Measurements from ENCODE around the gene KPNA1.
A peak's percentile ranks its signal among the peaks of the same experiment; 100 is the strongest.

KPNA1 gene

GRCh38 chr3:122546151-122546550 lies 31.4 kb upstream of the KPNA1 start:
- no peak for DNase-seq
- Mint-ChIP-seq H3K36me3 (peaks cover 63% of the 10 kb centered on the region), H3K27me3 (no peaks in the 10 kb centered on the region), H3K4me1 (no peaks in the 10 kb centered on the region), H3K9me3 (no peaks in the 10 kb centered on the region), H3K4me3 (no peak overlapping the region), H3K27ac (no peak overlapping the region)
- CTCF ChIA-PET, result no interaction called here

- Mint-ChIP-seq H3K4me3 (no peak overlapping the region), H3K4me1 (peaks cover 26% of the 10 kb centered on the region), H3K9me3 (no peaks in the 10 kb centered on the region), H3K27ac (no peak overlapping the region), H3K27me3 (no peaks in the 10 kb centered on the region), H3K36me3 (peaks cover 66% of the 10 kb centered on the region)
- no peak for DNase-seq
- CTCF ChIA-PET, result interaction anchor here (0.6 kb wide), 1 partner anchor 42 kb away, joined by 3 read pairs; no protein-coding TSS in a partner anchor
Observed at GRCh38 chr3:122538956-122539490, 24.3 kb upstream of the KPNA1 start.

- CTCF ChIA-PET, result interaction anchor here (1.0 to 2.0 kb wide), 2 partner anchors 78 to 143 kb away, joined by 3 to 7 read pairs; no protein-coding TSS in a partner anchor
- no peaks in the 10 kb centered on the region for H3K9me3 Mint-ChIP-seq
- no peak overlapping the region for H3K4me3 Mint-ChIP-seq
- H3K36me3 Mint-ChIP-seq, result peaks cover 73% of the 10 kb centered on the region
- H3K27ac Mint-ChIP-seq, result no peak overlapping the region
- DNase-seq, result no peak
- H3K27me3 Mint-ChIP-seq, result no peaks in the 10 kb centered on the region
- H3K4me1 Mint-ChIP-seq, result peaks cover 34% of the 10 kb centered on the region
Observed at GRCh38 chr3:122536632-122537001, 21.9 kb upstream of the KPNA1 start.

- no peaks in the 10 kb centered on the region for H3K9me3 Mint-ChIP-seq
- H3K36me3 Mint-ChIP-seq, result peaks cover 72% of the 10 kb centered on the region
- no peak overlapping the region for H3K27ac Mint-ChIP-seq
- CTCF ChIA-PET, result interaction anchor here (1.0 to 2.0 kb wide), 2 partner anchors 78 to 143 kb away, joined by 3 to 7 read pairs; no protein-coding TSS in a partner anchor
- H3K27me3 Mint-ChIP-seq, result no peaks in the 10 kb centered on the region
- H3K4me1 Mint-ChIP-seq, result peaks cover 34% of the 10 kb centered on the region
- DNase-seq, result no peak
- no peak overlapping the region for H3K4me3 Mint-ChIP-seq
Observed at GRCh38 chr3:122535964-122536631, 21.4 kb upstream of the KPNA1 start.

- Mint-ChIP-seq H3K9me3 (no peaks in the 10 kb centered on the region), H3K4me3 (no peak overlapping the region), H3K27ac (peak overlapping the region; percentile 25), H3K36me3 (peaks cover 70% of the 10 kb centered on the region), H3K27me3 (no peaks in the 10 kb centered on the region), H3K4me1 (peaks cover 25% of the 10 kb centered on the region)
- CTCF ChIA-PET, result interaction anchor here (0.9 to 1.1 kb wide), 2 partner anchors 89 to 145 kb away, joined by 3 to 4 read pairs; no protein-coding TSS in a partner anchor
- no peak for DNase-seq
Observed at GRCh38 chr3:122533931-122534334, 19.2 kb upstream of the KPNA1 start.

GRCh38 chr3:122533480-122533879 lies 18.7 kb upstream of the KPNA1 start:
- no peaks in the 10 kb centered on the region for H3K9me3 Mint-ChIP-seq
- CTCF ChIA-PET, result interaction anchor here (1.1 kb wide), 1 partner anchor 89 kb away, joined by 3 read pairs; no protein-coding TSS in a partner anchor
- peaks cover 25% of the 10 kb centered on the region for H3K4me1 Mint-ChIP-seq
- H3K27ac Mint-ChIP-seq, result peak overlapping the region; percentile 25
- H3K36me3 Mint-ChIP-seq, result peaks cover 69% of the 10 kb centered on the region
- H3K27me3 Mint-ChIP-seq, result no peaks in the 10 kb centered on the region
- no peak for DNase-seq
- no peak overlapping the region for H3K4me3 Mint-ChIP-seq

GRCh38 chr3:122530164-122530563 lies 15.4 kb upstream of the KPNA1 start:
- DNase-seq, result no peak
- Mint-ChIP-seq H3K4me3 (no peak overlapping the region), H3K27me3 (no peaks in the 10 kb centered on the region), H3K27ac (no peak overlapping the region), H3K9me3 (no peaks in the 10 kb centered on the region), H3K4me1 (peaks cover 12% of the 10 kb centered on the region), H3K36me3 (peaks cover 60% of the 10 kb centered on the region)
- CTCF ChIA-PET, result no interaction called here

GRCh38 chr3:122523317-122523716 lies 8.6 kb upstream of the KPNA1 start:
- Mint-ChIP-seq H3K4me1 (no peaks in the 10 kb centered on the region), H3K27ac (no peak overlapping the region), H3K9me3 (no peaks in the 10 kb centered on the region), H3K36me3 (peaks cover 16% of the 10 kb centered on the region), H3K27me3 (no peaks in the 10 kb centered on the region), H3K4me3 (no peak overlapping the region)
- CTCF ChIA-PET, result interaction anchor here (0.7 to 1.3 kb wide), 2 partner anchors 63 to 437 kb away, joined by 3 to 4 read pairs; no protein-coding TSS in a partner anchor
- DNase-seq, result no peak

GRCh38 chr3:122520861-122521260 lies 6.1 kb upstream of the KPNA1 start:
- no peak overlapping the region for H3K4me3 Mint-ChIP-seq
- H3K36me3 Mint-ChIP-seq, result peaks cover 1% of the 10 kb centered on the region
- peaks cover 6% of the 10 kb centered on the region for H3K27me3 Mint-ChIP-seq
- H3K4me1 Mint-ChIP-seq, result peaks cover 1% of the 10 kb centered on the region
- no peak overlapping the region for H3K27ac Mint-ChIP-seq
- no peaks in the 10 kb centered on the region for H3K9me3 Mint-ChIP-seq
- no peak for DNase-seq
- CTCF ChIA-PET, result no interaction called here

- Mint-ChIP-seq H3K27me3 (peaks cover 7% of the 10 kb centered on the region), H3K27ac (no peak overlapping the region), H3K4me1 (peaks cover 9% of the 10 kb centered on the region), H3K4me3 (no peak overlapping the region), H3K36me3 (peaks cover 1% of the 10 kb centered on the region), H3K9me3 (no peaks in the 10 kb centered on the region)
- CTCF ChIA-PET, result no interaction called here
- DNase-seq, result no peak
Observed at GRCh38 chr3:122519693-122520092, 5.0 kb upstream of the KPNA1 start.

- CTCF ChIA-PET, result no interaction called here
- Mint-ChIP-seq H3K9me3 (no peaks in the 10 kb centered on the region), H3K27ac (no peak overlapping the region), H3K4me1 (peaks cover 22% of the 10 kb centered on the region), H3K27me3 (peaks cover 7% of the 10 kb centered on the region), H3K4me3 (no peak overlapping the region), H3K36me3 (no peaks in the 10 kb centered on the region)
- no peak for DNase-seq
Observed at GRCh38 chr3:122516846-122517360, 2.2 kb upstream of the KPNA1 start.

- H3K27ac Mint-ChIP-seq, result no peak overlapping the region
- H3K9me3 Mint-ChIP-seq, result no peaks in the 10 kb centered on the region
- H3K27me3 Mint-ChIP-seq, result peaks cover 7% of the 10 kb centered on the region
- CTCF ChIA-PET, result no interaction called here
- peaks cover 32% of the 10 kb centered on the region for H3K4me1 Mint-ChIP-seq
- no peaks in the 10 kb centered on the region for H3K36me3 Mint-ChIP-seq
- no peak for DNase-seq
- peak overlapping the region; percentile 35 for H3K4me3 Mint-ChIP-seq
Observed at GRCh38 chr3:122515870-122516269, 1.1 kb upstream of the KPNA1 start.

GRCh38 chr3:122515020-122515468 lies 305 bp upstream of the KPNA1 start:
- peaks cover 1% of the 10 kb centered on the region for H3K36me3 Mint-ChIP-seq
- DNase-seq, result no peak
- H3K9me3 Mint-ChIP-seq, result no peaks in the 10 kb centered on the region
- H3K4me3 Mint-ChIP-seq, result peak overlapping the region; percentile 80
- peaks cover 7% of the 10 kb centered on the region for H3K27me3 Mint-ChIP-seq
- CTCF ChIA-PET, result no interaction called here
- peaks cover 35% of the 10 kb centered on the region for H3K4me1 Mint-ChIP-seq
- peak overlapping the region; percentile 91 for H3K27ac Mint-ChIP-seq

- H3K27me3 Mint-ChIP-seq, result peaks cover 7% of the 10 kb centered on the region
- peak overlapping the region; percentile 80 for H3K4me3 Mint-ChIP-seq
- peak overlapping the region; percentile 85 for H3K27ac Mint-ChIP-seq
- no peaks in the 10 kb centered on the region for H3K9me3 Mint-ChIP-seq
- peaks cover 40% of the 10 kb centered on the region for H3K4me1 Mint-ChIP-seq
- CTCF ChIA-PET, result interaction anchor here (1.2 kb wide), 1 partner anchor 166 kb away, joined by 3 read pairs; no protein-coding TSS in a partner anchor
- H3K36me3 Mint-ChIP-seq, result peaks cover 6% of the 10 kb centered on the region
- DNase-seq, result no peak
Observed at GRCh38 chr3:122513386-122514122, 1.2 kb downstream of the KPNA1 start.
